Ramos (cell line): Measurements from ENCODE around the gene GRAMD1B.
"Not testable (repeated sequence)": the region's sequence is repeated elsewhere in the genome, so short reads cannot be mapped to it uniquely, and the experiment has no call there.

Experiments used
- in situ Hi-C: fragments of 300-500 bp; cut with MboI; formaldehyde crosslinking; loops from one replicate; pipeline ENCODE4 v1.14.3; 2022; ENCODE audit warnings: low sequenced_read_pairs; ENCODE audit not compliant: unreplicated experiment

Gene GRAMD1B

GRCh38 chr11:123659311-123659710 is 229.2 kb downstream of the GRAMD1B start:
- in situ Hi-C loops = no loop called here

GRCh38 chr11:123659965-123660364 is 229.9 kb downstream of the GRAMD1B start:
- in situ Hi-C loops = not testable (repeated sequence)

GRCh38 chr11:123665306-123665705 is 235.2 kb downstream of the GRAMD1B start:
- in situ Hi-C loops = no loop called here

GRCh38 chr11:123670081-123670480 is 240.0 kb downstream of the GRAMD1B start:
- in situ Hi-C loops = no loop called here

- in situ Hi-C loops = no loop called here
These were observed 241.5 kb downstream of the GRAMD1B start for GRCh38 chr11:123671534-123671933.

GRCh38 chr11:123672568-123672967 is 242.5 kb downstream of the GRAMD1B start:
- in situ Hi-C loops = no loop called here

- in situ Hi-C loops = no loop called here
These were observed 244.2 kb downstream of the GRAMD1B start for GRCh38 chr11:123674297-123674696.
